HL-60/S4 treated with phorbol 12-myristate 13-acetate at 8.2 ng/mL for 4 days and 3 days (cell line): ENCODE results near the gene BAZ1A.

Source experiments
- in situ Hi-C: fragments of 300-500 bp; cut with MboI; formaldehyde crosslinking; loops from 2 replicates; pipeline ENCODE4 v1.15.0; 2022; ENCODE audit warnings: low sequenced_read_pairs

The BAZ1A gene

DNA sequence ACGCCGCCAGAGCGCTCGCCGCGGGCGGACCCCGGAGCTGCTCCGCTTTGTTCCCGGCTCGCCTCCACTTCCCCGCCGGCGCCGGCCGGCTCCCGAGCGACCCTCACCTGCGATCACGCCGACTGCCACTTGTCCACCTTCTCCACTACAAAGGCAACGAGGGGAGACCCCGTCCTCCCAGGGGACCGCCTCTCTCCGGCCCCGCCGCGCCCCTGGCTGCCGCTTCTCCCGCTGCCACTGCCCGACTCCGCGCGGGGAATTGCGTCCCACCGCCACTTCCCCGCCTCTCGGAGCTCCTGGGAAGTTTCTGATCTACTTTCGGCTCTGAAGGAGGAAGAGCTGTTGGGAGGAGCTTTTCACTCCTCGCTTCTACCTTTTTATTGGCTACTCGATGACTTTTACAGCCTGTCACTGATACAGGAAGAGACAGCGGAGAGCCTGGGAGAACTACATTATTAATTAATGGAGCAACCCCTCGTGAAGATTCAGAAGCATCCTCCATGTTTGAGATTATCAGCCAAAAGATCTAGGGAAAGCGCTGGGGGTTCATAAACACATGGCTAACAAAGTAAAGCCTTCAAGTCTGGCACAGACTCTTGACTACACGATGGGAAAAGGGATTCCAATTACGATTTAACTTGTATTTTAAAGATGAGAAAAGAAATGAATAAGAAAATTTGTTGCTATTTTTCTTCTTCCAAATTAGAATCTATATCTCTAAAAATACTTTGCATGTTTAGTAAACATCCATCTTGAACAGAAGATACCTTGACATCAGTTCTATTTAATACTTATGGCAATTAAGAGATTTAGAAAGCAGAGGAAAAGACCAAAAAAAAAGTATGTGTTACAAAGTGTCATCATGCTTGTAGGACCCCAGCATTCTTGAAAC is at the start of gene BAZ1A:
BAZ1A (minus strand) TSS at position 330 of the 892 bp plus-strand sequence. CDS start 756 bp downstream, outside the sequence.
- in situ Hi-C loops, result no loop called here

DNA sequence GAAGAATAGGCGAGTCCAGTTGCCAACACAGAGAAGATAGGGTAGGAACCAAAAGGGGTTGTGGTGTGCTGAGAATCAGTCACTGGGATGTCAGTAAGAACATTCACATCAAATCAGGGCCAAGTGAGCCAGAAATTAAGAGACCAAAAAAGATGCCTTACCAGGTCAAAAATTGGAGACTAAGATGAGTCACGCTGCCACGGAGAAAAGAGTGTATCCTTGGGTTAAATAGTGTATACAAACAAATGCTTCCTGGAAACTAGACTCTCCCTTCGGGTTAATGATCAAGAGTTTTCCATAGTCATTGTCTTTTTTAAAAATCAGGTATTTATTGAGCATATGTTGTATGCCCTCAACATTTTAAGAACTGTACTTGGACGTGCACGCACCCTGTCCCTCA is 45.2 kb upstream of the BAZ1A start:
- in situ Hi-C loops, result no loop called here

- in situ Hi-C loops, result no loop called here
Observed at GRCh38 chr14:34913619-34914018, 38.5 kb upstream of the BAZ1A start.

DNA sequence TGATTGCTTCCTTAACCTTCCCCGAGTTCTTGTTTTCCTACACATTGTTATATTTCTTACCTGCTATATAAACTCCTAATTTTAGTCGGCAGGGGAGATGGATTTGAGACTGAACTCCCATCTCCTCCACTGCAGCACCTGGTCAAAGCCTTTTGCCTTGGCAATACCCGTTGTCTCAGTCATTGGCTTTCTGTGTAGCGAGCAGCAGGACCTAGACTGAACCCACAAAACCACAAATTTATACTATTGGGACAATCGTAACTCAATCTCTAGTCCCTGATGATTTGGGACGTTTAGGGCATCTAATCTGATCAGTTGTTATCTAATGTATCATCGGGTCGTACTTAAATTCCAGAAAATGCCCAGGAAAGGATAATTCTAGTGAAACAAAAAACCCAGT is 37.8 kb upstream of the BAZ1A start:
- in situ Hi-C loops, result no loop called here

DNA sequence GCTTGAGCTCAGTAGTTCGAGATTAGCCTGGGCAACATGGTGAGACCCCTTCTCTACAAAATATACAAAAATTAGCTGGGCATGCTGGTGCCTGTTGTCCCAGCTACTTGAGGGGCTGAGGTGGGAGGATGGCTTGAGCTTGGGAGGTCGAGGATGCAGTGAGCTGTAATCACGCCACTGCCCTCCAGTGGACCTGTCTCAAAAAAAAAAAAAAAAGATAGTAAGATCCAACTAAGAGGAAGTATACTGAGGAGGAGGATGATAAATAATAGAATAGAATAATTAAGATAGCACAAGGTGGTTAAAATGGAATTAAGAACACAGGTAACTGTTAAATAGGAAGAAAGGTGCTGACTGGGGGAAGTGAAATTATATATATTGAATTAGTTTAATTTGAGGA is 37.0 kb upstream of the BAZ1A start:
- in situ Hi-C loops, result no loop called here

DNA sequence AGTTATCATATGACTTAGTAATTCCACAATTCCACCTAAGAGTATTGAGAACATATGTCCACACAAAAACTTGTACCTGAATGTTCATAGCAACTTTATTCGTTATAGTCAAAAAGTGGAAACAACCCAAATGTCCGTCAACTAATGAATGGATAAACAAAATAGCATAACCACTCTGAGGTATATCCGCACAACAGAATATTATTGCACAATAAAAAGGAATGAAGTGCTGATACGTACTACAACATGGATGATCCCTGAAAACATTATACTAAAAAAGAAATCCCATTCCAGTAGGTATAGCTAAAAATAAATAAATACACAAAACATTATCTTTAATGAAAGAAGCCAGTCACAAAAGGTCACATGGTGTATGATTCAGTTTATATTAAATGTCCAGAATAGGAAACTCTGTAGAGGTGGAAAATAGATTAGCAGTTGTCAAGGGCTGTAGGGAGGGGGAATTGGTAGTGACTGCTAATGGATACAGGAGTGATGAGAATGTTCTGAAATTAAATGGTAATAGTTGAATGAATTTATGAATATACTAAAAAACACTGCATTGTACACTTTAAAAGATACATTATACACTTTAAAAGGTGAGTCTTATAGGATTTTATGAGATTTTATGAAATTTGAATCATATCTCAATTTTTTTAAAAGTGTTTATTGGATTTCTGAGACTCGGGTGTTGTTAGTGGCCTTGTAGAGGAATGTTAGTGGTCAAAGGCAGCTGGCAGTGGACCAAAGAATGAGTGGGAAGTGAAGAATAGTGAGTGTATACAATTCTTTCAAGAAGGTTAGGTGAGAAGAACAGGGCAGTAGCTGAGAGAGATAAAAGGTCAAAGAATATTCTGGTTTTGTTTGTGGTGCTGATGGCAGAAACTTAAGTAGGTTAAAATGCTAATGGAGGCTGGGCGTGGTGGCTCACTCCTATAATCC is 36.3 kb upstream of the BAZ1A start:
- in situ Hi-C loops, result no loop called here

DNA sequence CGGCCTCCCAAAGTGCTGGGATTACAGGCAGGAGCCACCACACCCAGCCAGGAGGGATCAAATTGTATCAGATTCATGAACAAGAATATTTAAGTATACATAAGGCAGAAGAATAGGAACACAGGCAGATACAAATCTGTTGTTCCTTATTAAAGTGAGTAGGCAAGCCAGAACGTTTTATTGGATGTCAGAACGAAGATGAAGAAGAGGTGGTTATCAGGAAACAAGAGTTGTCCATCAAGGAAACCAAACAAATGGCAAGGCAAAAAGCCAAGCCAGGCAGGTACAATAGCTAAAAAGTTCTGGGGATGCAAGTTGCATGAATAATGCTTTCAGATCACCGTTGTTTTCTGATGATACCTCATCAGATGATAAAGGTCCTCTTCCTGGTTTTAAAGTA is 31.1 kb upstream of the BAZ1A start:
- in situ Hi-C loops, result no loop called here

DNA sequence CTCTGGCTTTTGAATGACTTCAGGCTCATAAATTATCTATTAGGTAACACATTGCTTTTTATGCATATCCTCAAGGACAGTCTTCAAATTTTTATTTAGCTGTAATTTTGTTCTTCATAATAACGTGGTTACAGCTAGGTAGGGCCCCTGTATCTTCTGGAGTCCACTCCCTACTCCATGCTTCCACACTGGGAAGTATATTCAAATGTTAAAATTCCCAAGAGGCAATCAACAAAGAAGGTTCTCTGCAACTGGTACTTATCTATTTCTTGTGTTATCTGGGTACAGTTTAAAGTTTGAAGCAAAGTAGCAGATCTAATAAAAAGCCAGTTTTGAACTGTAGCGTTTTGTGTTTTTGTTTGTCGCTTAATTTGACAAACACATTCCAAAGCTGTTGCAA is 20.1 kb upstream of the BAZ1A start:
- in situ Hi-C loops, result no loop called here

DNA sequence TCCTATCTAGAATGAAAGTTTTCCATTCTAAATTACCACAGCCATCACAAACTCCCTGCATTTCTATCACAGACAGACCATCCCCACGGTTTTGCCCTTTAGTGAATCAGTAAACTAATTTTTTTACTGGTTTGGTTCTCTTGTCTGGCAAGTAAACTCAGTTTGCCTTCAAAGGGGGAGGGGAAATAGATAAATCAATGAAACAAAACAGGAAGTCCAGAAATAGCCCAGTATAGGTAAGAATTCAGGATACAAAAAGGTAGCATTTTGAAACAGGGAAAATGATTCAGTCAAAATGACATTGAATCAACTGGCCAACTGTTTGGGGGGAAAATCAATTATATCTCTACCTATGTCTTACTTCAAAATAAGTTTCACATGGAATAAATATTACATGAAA is 15.8 kb upstream of the BAZ1A start:
- in situ Hi-C loops, result no loop called here

DNA sequence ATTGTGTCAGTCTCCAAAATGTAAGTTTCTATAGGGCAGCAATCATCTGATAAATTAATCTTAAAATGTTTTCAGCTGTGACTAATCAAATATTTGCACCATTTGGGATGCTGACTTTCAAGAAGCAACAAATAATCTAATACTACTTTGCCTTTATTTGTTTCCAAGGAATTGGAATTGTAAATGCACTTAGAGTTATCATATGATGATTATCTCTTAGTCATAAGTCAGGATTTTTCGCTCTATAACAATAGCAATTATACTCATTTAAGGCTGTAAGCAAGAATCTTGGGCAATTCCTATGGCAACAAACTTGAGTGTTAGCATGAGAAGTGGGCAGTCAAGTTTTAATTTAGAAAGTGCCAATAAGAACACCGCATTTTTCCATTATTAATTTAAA is 13.0 kb upstream of the BAZ1A start:
- in situ Hi-C loops, result no loop called here

GRCh38 chr14:34883954-34884353 is 8.8 kb upstream of the BAZ1A start:
- in situ Hi-C loops, result no loop called here

GRCh38 chr14:34874386-34875030 is 652 bp downstream of the BAZ1A start:
- in situ Hi-C loops, result no loop called here

DNA sequence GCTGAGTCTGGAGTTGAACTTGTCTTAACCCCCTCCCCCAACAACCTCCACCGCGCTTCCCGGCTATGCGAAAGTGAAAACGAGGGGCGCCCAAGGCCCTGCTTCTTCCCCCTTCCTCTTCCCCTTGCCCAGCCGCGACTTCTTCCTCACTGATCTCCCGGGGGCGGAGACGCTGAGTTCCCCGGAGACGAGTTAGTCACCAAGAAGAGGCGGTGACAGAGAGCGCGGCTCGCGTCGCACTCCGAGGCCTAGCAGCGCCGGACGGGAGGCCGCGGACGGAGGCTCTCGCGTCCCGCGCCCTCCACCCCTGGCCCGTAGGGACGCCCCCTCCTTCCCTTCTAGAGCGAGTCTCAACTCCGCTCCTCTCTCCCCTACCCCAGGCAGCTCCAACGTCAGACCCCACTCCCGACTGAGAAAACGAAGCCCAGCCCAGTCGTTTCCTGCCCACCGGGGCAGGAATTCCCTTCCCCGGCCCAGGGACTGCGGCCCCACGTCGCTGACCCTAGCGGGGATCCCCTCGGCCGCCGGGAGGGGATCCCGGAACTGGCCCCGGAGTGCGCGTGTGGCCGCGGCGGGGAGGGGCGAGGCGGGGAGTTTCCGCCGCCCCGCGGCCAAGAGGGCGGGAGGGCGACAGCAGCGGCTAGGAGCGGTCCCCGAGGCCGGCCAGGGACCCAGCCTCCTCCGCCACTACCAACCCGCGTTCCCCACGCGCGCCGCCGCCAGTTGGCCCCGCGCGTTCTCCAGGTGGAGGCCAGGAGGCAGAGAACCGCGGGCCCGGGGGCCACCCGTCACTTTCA is 1.4 kb downstream of the BAZ1A start:
- in situ Hi-C loops, result no loop called here

DNA sequence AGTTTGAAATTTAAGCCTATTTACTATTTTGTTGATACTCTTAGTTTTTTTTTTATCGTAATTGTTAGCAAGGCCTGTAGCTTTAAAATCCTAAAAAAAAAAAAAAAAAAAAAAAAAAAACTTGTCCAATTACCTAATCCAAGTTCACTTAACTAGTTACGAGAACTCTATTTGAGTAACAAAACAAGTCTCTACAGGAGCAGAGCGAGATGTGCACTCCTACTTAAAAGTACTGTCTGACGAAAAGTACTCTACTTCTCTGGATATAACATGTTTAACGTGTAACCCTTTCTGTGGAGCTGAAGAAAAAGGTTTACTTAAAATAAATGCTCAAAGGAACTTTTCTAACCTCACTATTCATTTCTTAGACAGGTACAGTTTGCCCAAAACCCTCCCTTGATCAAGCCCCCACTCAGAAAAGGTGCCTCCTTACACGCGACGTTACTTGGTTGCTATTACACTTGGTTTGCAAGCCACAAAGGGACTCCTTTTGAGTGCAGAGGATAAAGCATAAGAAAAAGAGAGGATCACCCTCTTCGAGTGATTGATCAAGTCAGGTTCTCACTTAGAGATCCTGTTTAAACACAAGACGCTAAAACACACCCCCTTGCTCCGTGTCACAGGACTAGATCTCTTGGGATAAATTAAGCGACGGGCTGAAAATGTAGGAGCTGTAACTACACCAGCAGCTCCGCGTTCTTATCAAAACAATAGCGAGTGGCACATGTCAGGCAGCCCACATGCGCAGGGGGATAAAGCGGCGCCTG is 2.2 kb downstream of the BAZ1A start:
- in situ Hi-C loops, result no loop called here

GRCh38 chr14:34867199-34867598 is 8.0 kb downstream of the BAZ1A start:
- in situ Hi-C loops, result no loop called here

- in situ Hi-C loops, result no loop called here
Observed at GRCh38 chr14:34865889-34866574, 9.1 kb downstream of the BAZ1A start.

GRCh38 chr14:34863844-34864243 is 11.3 kb downstream of the BAZ1A start:
- in situ Hi-C loops, result no loop called here

DNA sequence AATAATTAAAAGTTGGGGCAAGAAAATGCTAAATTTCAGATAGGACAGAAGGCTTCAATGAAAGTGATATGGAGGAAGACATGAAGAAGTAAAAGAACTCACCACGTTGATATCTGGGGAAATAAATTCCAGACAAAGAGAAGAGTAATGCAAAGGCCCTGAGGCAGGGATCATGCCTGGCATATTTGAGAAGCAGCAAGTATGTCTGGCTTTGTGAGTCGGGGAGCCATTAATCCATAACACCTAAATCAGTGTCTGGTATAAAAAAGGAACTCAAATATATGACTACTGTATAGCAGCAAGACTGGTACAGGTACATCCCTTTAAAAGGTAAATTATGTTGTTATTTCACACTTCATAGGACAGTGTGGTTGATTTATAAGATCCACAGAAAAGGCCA is 16.4 kb downstream of the BAZ1A start:
- in situ Hi-C loops, result no loop called here
